Panc1 (cell line): Measurements from ENCODE around the gene AP5S1. TPM values are rescaled to one million over a fixed set of nuclear protein-coding genes. Genes with fewer than 3 reads are reported as not detected.

Source experiments
- ATAC-seq: fragments of 200-7000 bp; cut with Tn5 transposase; 2 replicates; pipeline ENCODE4 v1.9.1; 2020; ENCODE audit warnings: mild to moderate bottlenecking, moderate library complexity
- BruUV-seq: library from RNA; stranded (reverse); fragments of 400-500 nt; replicated peaks from 2 replicates; lab custom pipeline; 2021; lab: Mats Ljungman, UMichigan
- CTCF ChIA-PET: fragments of 300-600 bp; sonication (Branson Sonifier 250); formaldehyde crosslinking; loops from one replicate; lab custom pipeline; 2022; ENCODE audit warnings: antibody characterized with exemption; lab: Charles Lee
- POLR2A ChIA-PET: fragments of 300-600 bp; sonication (Branson Sonifier 250); formaldehyde crosslinking; loops from one replicate; lab custom pipeline; 2022; ENCODE audit warnings: antibody characterized with exemption; lab: Charles Lee
- DNase-seq: peaks from one replicate; pipeline ENCODE4 v3.0.0-alpha.2; 2010; ENCODE audit warnings: low read depth, low spot score
- H3K27ac ChIP-seq: 2 replicates; pipeline ENCODE4 v1.5.1; 2011; ENCODE audit warnings: mild to moderate bottlenecking, low read length, inconsistent platforms
- H3K27me3 ChIP-seq: fragments of 200-500 bp; sonication (Bioruptor generic); 2 replicates; pipeline ENCODE4 v1.6.0; 2014; ENCODE audit warnings: low read length, inconsistent platforms; ENCODE audit not compliant: control insufficient read depth, insufficient read depth
- H3K36me3 ChIP-seq: fragments of 200-500 bp; sonication (Bioruptor generic); 2 replicates; pipeline ENCODE4 v1.5.1; 2014; ENCODE audit warnings: inconsistent platforms, mild to moderate bottlenecking, low read length, moderate library complexity; ENCODE audit not compliant: control insufficient read depth, insufficient read depth
- H3K4me1 ChIP-seq: 2 replicates; pipeline ENCODE4 v1.5.1; 2011; ENCODE audit warnings: inconsistent platforms, mild to moderate bottlenecking, low read length, moderate library complexity; ENCODE audit not compliant: control insufficient read depth, insufficient read depth
- H3K4me3 ChIP-seq, 2 experiments: 2 replicates each; pipeline ENCODE4 v1.5.1; 2011 to 2012; ENCODE audit warnings: low read depth in 2 of 2, low read length in 2 of 2, mild to moderate bottlenecking in 2 of 2, inconsistent platforms in 1 of 2, moderate library complexity in 1 of 2
- H3K9me3 ChIP-seq: fragments of 200-500 bp; sonication (Bioruptor generic); 2 replicates; pipeline ENCODE4 v1.5.1; 2014; ENCODE audit warnings: low read depth, mild to moderate bottlenecking, inconsistent platforms, low read length, moderate library complexity; ENCODE audit not compliant: control insufficient read depth, insufficient read depth
- CTCF ChIP-seq: fragments of 450-650 bp; IDR thresholded peaks from 2 replicates; pipeline ENCODE4 v1.5.1; 2017; ENCODE audit warnings: mild to moderate bottlenecking
- POLR2AphosphoS5 ChIP-seq: IDR thresholded peaks from 2 replicates; pipeline ENCODE4 v1.6.1; 2012; ENCODE audit warnings: mild to moderate bottlenecking, low read depth, low read length, moderate library complexity
- REST ChIP-seq, 2 experiments: IDR thresholded peaks; 2 replicates each; pipeline ENCODE4 v1.6.1; 2011 to 2012; ENCODE audit warnings: low read depth in 2 of 2, control low read depth in 1 of 2, low read length in 1 of 2, mild to moderate bottlenecking in 1 of 2, moderate library complexity in 1 of 2; ENCODE audit not compliant: insufficient read depth in 1 of 2
- SIN3A ChIP-seq: IDR thresholded peaks from 2 replicates; pipeline ENCODE4 v1.6.1; 2012; ENCODE audit warnings: low read depth, mild to moderate bottlenecking, low read length, moderate library complexity, borderline replicate concordance; ENCODE audit not compliant: insufficient read depth
- TCF7L2 ChIP-seq: IDR thresholded peaks from 2 replicates; pipeline ENCODE4 v1.6.1; 2011; ENCODE audit warnings: mild to moderate bottlenecking, low read depth, low read length, inconsistent platforms
- in situ Hi-C: cut with HindIII; loops from 2 replicates; pipeline ENCODE4 v1.10.0; 2016; ENCODE audit warnings: low sequenced_read_pairs, low pct_unique_long_range_greater_than_20kb
- intact Hi-C: fragments of 100-400 bp; cut with micrococcal nuclease; formaldehyde crosslinking; loops from one replicate; pipeline ENCODE4 v1.10.0; 2022; ENCODE audit not compliant: unreplicated experiment
- total RNA-seq: library from RNA; stranded (reverse); gene quantifications from one replicate; pipeline ENCODE4 v1.2.1, GENCODE V29; 2021; ENCODE audit not compliant: unreplicated experiment

The AP5S1 gene
- total RNA-seq, 1 experiment from 2014 or later: 23.1 TPM

GRCh38 chr20:3801846-3802245 is 18.5 kb upstream of the AP5S1 start:
- in situ Hi-C loops (no loop called here), intact Hi-C loops (no loop called here)
- no peak for TF ChIP-seq CTCF
- TF ChIP-seq SIN3A: no peak
- TF ChIP-seq REST (IDR thresholded peaks at IDR 0.05; ENCODE audit: insufficient read depth in 1 of 2, low read depth in 2 of 2, low read length in 1 of 2): no peak
- no peak for TF ChIP-seq POLR2AphosphoS5
- no peak for TF ChIP-seq TCF7L2
- ATAC-seq (no peak), DNase-seq (no peak)
- BruUV-seq: no TSS peak
- Histone ChIP-seq H3K36me3 (peaks cover 6% of the 10 kb centered on the region), H3K4me3 (no peak overlapping the region), H3K4me1 (peaks cover 33% of the 10 kb centered on the region), H3K9me3 (no peaks in the 10 kb centered on the region), H3K27me3 (no peaks in the 10 kb centered on the region), H3K27ac (no peak overlapping the region)
- ChIA-PET POLR2A (no interaction called here), CTCF (no interaction called here)

GRCh38 chr20:3802524-3803239 is 17.7 kb upstream of the AP5S1 start:
- Histone ChIP-seq H3K4me1 (peaks cover 42% of the 10 kb centered on the region), H3K36me3 (peaks cover 2% of the 10 kb centered on the region), H3K4me3 (no peak overlapping the region), H3K9me3 (no peaks in the 10 kb centered on the region), H3K27me3 (no peaks in the 10 kb centered on the region), H3K27ac (peak overlapping the region; percentile 37)
- ChIA-PET CTCF (no interaction called here), POLR2A (no interaction called here)
- no TSS peak for BruUV-seq
- intact Hi-C loops (no loop called here), in situ Hi-C loops (no loop called here)
- no peak for ATAC-seq
- DNase-seq: no peak
- no peak for TF ChIP-seq REST (IDR thresholded peaks at IDR 0.05; ENCODE audit: insufficient read depth in 1 of 2, low read depth in 2 of 2, low read length in 1 of 2)
- TF ChIP-seq SIN3A: no peak
- TF ChIP-seq POLR2AphosphoS5: no peak
